Uterus (tissue), 2 donors: ENCODE data around the gene KATNAL1.

Source experiments
- CTCF ChIP-seq, 4 experiments: fragments of 200-600 bp in 2 of 4; fragments of 450-650 bp in 2 of 4; sonication (generic) in 2 of 4; IDR thresholded peaks; one replicate each; pipeline ENCODE4 v1.5.1; 2016 to 2019; ENCODE audit warnings: antibody characterized with exemption in 4 of 4, mild to moderate bottlenecking in 2 of 4, moderate library complexity in 1 of 4
- POLR2A ChIP-seq, 2 donors: fragments of 450-650 bp; IDR thresholded peaks; one replicate each; pipeline ENCODE4 v1.6.1; 2016; ENCODE audit warnings: antibody characterized with exemption in 2 of 2, mild to moderate bottlenecking in 1 of 2, moderate library complexity in 1 of 2

GRCh38 chr13:30186634-30187415 is 120.5 kb downstream of the KATNAL1 start:
- TF ChIP-seq CTCF (IDR thresholded peaks at IDR 0.05) (no peak), POLR2A (IDR thresholded peaks at IDR 0.05) (no peak)
